ENCODE results near the gene TOM1L2.

TOM1L2 gene

GRCh38 chr17:17899486-17899885, 72.7 kb downstream of the TOM1L2 start:
- Histone ChIP-seq H3K9me2 (replicated peaks; ENCODE audit: control insufficient read depth, low read length) (no peaks in the 10 kb centered on the region), H4K20me1 (ENCODE audit: control insufficient read depth, insufficient read depth, low read depth, low read length) (no peaks in the 10 kb centered on the region), H3F3A (ENCODE audit: control insufficient read depth, insufficient read depth) (no peaks in the 10 kb centered on the region), H3K9me3 (ENCODE audit: control insufficient read depth, insufficient read depth, low read length) (no peaks in the 10 kb centered on the region), H3K27ac (ENCODE audit: low read depth, low read length) (no peak overlapping the region), H3K4me1 (ENCODE audit: control insufficient read depth, low read length) (no peaks in the 10 kb centered on the region), H3K4me2 (ENCODE audit: low read length) (no peak overlapping the region), H3K79me2 (ENCODE audit: control insufficient read depth, low read length) (no peaks in the 10 kb centered on the region), H3K36me3 (ENCODE audit: control insufficient read depth, low read length) (no peaks in the 10 kb centered on the region), H3K27me3 (ENCODE audit: control insufficient read depth, low read length) (no peaks in the 10 kb centered on the region), H3K4me3 (ENCODE audit: low read length) (no peak overlapping the region)
- TF ChIP-seq, protein P1, sequence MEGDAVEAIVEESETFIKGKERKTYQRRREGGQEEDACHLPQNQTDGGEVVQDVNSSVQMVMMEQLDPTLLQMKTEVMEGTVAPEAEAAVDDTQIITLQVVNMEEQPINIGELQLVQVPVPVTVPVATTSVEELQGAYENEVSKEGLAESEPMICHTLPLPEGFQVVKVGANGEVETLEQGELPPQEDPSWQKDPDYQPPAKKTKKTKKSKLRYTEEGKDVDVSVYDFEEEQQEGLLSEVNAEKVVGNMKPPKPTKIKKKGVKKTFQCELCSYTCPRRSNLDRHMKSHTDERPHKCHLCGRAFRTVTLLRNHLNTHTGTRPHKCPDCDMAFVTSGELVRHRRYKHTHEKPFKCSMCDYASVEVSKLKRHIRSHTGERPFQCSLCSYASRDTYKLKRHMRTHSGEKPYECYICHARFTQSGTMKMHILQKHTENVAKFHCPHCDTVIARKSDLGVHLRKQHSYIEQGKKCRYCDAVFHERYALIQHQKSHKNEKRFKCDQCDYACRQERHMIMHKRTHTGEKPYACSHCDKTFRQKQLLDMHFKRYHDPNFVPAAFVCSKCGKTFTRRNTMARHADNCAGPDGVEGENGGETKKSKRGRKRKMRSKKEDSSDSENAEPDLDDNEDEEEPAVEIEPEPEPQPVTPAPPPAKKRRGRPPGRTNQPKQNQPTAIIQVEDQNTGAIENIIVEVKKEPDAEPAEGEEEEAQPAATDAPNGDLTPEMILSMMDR (IDR thresholded peaks at IDR 0.05; ENCODE audit: low read depth, low read length, poor library complexity, severe bottlenecking): no peak
- no peak for TF ChIP-seq EZH2phosphoT487 (IDR thresholded peaks at IDR 0.05; ENCODE audit: borderline replicate concordance, low read length)

DNA sequence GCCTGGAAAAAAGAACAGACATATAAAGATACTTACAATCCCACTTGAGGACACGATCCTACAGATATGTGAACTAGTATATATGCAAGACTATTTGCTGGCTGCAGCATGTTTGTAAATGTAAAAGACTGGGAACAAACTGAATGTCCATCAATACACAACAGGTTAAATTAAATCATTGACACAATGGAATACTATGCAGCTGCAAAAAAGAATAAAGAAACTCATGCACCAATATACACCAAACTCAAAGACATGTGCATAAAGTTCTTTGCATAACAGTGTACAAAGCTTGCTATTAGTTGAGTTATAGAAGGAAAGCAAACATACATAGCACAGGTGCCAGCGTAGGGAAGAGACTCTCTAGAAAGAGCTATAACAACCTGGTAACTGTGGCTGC, 73.5 kb downstream of the TOM1L2 start:
- no peaks in the 10 kb centered on the region for H3K27me3 ChIP-seq (ENCODE audit: control insufficient read depth, low read length)
- no peaks in the 10 kb centered on the region for H3F3A ChIP-seq (ENCODE audit: control insufficient read depth, insufficient read depth)
- H3K4me2 ChIP-seq (ENCODE audit: low read length): no peak overlapping the region

DNA sequence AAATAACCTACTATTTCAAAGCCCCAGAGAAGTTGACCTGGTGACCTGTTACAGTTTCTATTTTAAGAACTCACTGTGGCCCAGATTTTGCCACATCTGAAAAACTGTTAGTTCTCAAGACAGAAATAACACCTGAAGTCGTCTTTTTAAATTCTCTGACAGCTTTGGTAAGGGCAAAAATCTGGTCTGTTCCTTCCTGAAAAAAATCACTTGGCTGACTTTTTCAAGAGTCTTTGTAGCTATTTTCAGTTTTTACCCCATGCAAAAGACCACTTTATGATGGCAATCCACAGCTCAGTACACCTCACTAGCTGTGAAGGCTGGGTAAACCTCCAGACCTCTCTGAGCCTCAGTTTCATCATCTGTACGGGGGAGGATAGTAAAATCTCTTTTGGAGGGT, 74.8 kb downstream of the TOM1L2 start:
- H3K36me3 ChIP-seq (ENCODE audit: control insufficient read depth, low read length): no peaks in the 10 kb centered on the region
- no peak overlapping the region for H3K27ac ChIP-seq (ENCODE audit: low read depth, low read length)
- H4K20me1 ChIP-seq (ENCODE audit: control insufficient read depth, insufficient read depth, low read depth, low read length): no peaks in the 10 kb centered on the region
- no peaks in the 10 kb centered on the region for H3K4me1 ChIP-seq (ENCODE audit: control insufficient read depth, low read length)
- no peaks in the 10 kb centered on the region for H3K79me2 ChIP-seq (ENCODE audit: control insufficient read depth, low read length)
- H3K9me3 ChIP-seq (ENCODE audit: control insufficient read depth, insufficient read depth, low read length): no peaks in the 10 kb centered on the region
- no peak overlapping the region for H3K4me3 ChIP-seq (ENCODE audit: low read length)
- TF ChIP-seq EZH2phosphoT487 (IDR thresholded peaks at IDR 0.05; ENCODE audit: borderline replicate concordance, low read length): no peak
- TF ChIP-seq, protein P1 (IDR thresholded peaks at IDR 0.05; ENCODE audit: low read depth, low read length, poor library complexity, severe bottlenecking): no peak
- H3K27me3 ChIP-seq (ENCODE audit: control insufficient read depth, low read length): no peaks in the 10 kb centered on the region
- H3K9me2 ChIP-seq (replicated peaks; ENCODE audit: control insufficient read depth, low read length): no peaks in the 10 kb centered on the region
- no peak overlapping the region for H3K4me2 ChIP-seq (ENCODE audit: low read length)
- H3F3A ChIP-seq (ENCODE audit: control insufficient read depth, insufficient read depth): no peaks in the 10 kb centered on the region

More for the DNA sequence above, 73.5 kb downstream of the TOM1L2 start:
- Histone ChIP-seq H4K20me1 (ENCODE audit: control insufficient read depth, insufficient read depth, low read depth, low read length) (no peaks in the 10 kb centered on the region), H3K4me1 (ENCODE audit: control insufficient read depth, low read length) (no peaks in the 10 kb centered on the region), H3K9me2 (replicated peaks; ENCODE audit: control insufficient read depth, low read length) (no peaks in the 10 kb centered on the region), H3K79me2 (ENCODE audit: control insufficient read depth, low read length) (no peaks in the 10 kb centered on the region), H3K36me3 (ENCODE audit: control insufficient read depth, low read length) (no peaks in the 10 kb centered on the region), H3K9me3 (ENCODE audit: control insufficient read depth, insufficient read depth, low read length) (no peaks in the 10 kb centered on the region), H3K27ac (ENCODE audit: low read depth, low read length) (no peak overlapping the region), H3K4me3 (ENCODE audit: low read length) (no peak overlapping the region)
- TF ChIP-seq EZH2phosphoT487 (IDR thresholded peaks at IDR 0.05; ENCODE audit: borderline replicate concordance, low read length): no peak
- TF ChIP-seq, protein P1 (IDR thresholded peaks at IDR 0.05; ENCODE audit: low read depth, low read length, poor library complexity, severe bottlenecking): no peak
